Liver (tissue), 9 donors: ENCODE results near the gene NKD2. TPM values are rescaled to one million over a fixed set of nuclear protein-coding genes. Genes with fewer than 3 reads are reported as not detected.

Experiments used
- DNase-seq: peaks from one replicate; pipeline ENCODE4 v3.0.0-alpha.2; 2017; ENCODE audit warnings: low spot score
- H3K27ac ChIP-seq, 2 donors: one replicate each; pipeline ENCODE4 v1.7.0; 2013; ENCODE audit warnings: inconsistent platforms in 2 of 2, low read length in 2 of 2, control low read depth in 1 of 2, low read depth in 1 of 2, mild to moderate bottlenecking in 1 of 2
- H3K27me3 ChIP-seq, 4 donors: one replicate each; pipeline versions ENCODE4 v1.6.1 to v1.7.0; 2013; ENCODE audit warnings: low read length in 3 of 4, inconsistent platforms in 1 of 4, mild to moderate bottlenecking in 1 of 4, moderate library complexity in 1 of 4; ENCODE audit not compliant: control insufficient read depth in 4 of 4, insufficient read depth in 4 of 4
- H3K36me3 ChIP-seq, 4 donors: one replicate each; pipeline versions ENCODE4 v1.6.1 to v1.7.0; 2013; ENCODE audit warnings: low read length in 3 of 4, mild to moderate bottlenecking in 3 of 4, low read depth in 1 of 4, moderate library complexity in 1 of 4; ENCODE audit not compliant: control insufficient read depth in 4 of 4, insufficient read depth in 3 of 4
- H3K4me1 ChIP-seq, 4 donors: one replicate each; pipeline versions ENCODE4 v1.6.1 to v1.7.0; 2013; ENCODE audit warnings: low read length in 3 of 4, mild to moderate bottlenecking in 3 of 4, moderate library complexity in 1 of 4; ENCODE audit not compliant: control insufficient read depth in 4 of 4, insufficient read depth in 4 of 4
- H3K4me3 ChIP-seq, 3 donors: one replicate each; pipeline versions ENCODE4 v1.6.1 to v1.7.0; 2013; ENCODE audit warnings: low read length in 3 of 3, control low read depth in 1 of 3, low read depth in 1 of 3, mild to moderate bottlenecking in 1 of 3
- H3K9ac ChIP-seq, 2 donors: one replicate each; pipeline ENCODE4 v1.7.0; 2013; ENCODE audit warnings: low read length in 2 of 2, mild to moderate bottlenecking in 2 of 2, moderate library complexity in 2 of 2, control low read depth in 1 of 2, low read depth in 1 of 2
- H3K9me3 ChIP-seq, 4 donors: one replicate each; pipeline versions ENCODE4 v1.6.1 to v1.7.0; 2013; ENCODE audit warnings: low read length in 3 of 4; ENCODE audit not compliant: control insufficient read depth in 4 of 4
- ATF3 ChIP-seq: IDR thresholded peaks from 2 replicates; pipeline ENCODE4 v1.6.1; 2016; ENCODE audit warnings: antibody characterized with exemption
- CTCF ChIP-seq: fragments of 150-350 bp; IDR thresholded peaks from 2 replicates; pipeline ENCODE4 v1.5.1; 2017; ENCODE audit warnings: improper control_type of control experiment, low read depth, low read length; ENCODE audit not compliant: missing input control
- EGR1 ChIP-seq, 2 donors: IDR thresholded peaks; 2 replicates each; pipeline ENCODE4 v1.6.1; 2016 to 2018; ENCODE audit warnings: antibody characterized with exemption in 2 of 2, low read depth in 2 of 2
- FOXA1 ChIP-seq: IDR thresholded peaks from 2 replicates; pipeline ENCODE4 v1.6.1; 2016; ENCODE audit warnings: antibody characterized with exemption
- FOXA2 ChIP-seq: IDR thresholded peaks from 2 replicates; pipeline ENCODE4 v1.6.1; 2016; ENCODE audit warnings: antibody characterized with exemption
- GABPA ChIP-seq, 2 donors: IDR thresholded peaks in 1 of 2; conservative IDR thresholded peaks in 1 of 2; 2 replicates each; pipeline ENCODE4 v1.6.1; 2016; ENCODE audit warnings: antibody characterized with exemption in 2 of 2, mild to moderate bottlenecking in 1 of 2, moderate library complexity in 1 of 2
- HNF4A ChIP-seq, 2 donors: conservative IDR thresholded peaks; 2 replicates each; pipeline ENCODE4 v1.6.1; 2016; ENCODE audit warnings: antibody characterized with exemption in 2 of 2, mild to moderate bottlenecking in 2 of 2
- HNF4G ChIP-seq: IDR thresholded peaks from 2 replicates; pipeline ENCODE4 v1.6.1; 2016; ENCODE audit warnings: antibody characterized with exemption
- JUND ChIP-seq, 2 donors: IDR thresholded peaks; 2 replicates each; pipeline ENCODE4 v1.6.1; 2016; ENCODE audit warnings: antibody characterized with exemption in 2 of 2
- MAX ChIP-seq: IDR thresholded peaks from 2 replicates; pipeline ENCODE4 v1.6.1; 2016; ENCODE audit warnings: antibody characterized with exemption
- NR2F2 ChIP-seq: IDR thresholded peaks from 2 replicates; pipeline ENCODE4 v1.6.1; 2016; ENCODE audit warnings: antibody characterized with exemption
- RAD21 ChIP-seq, 2 donors: IDR thresholded peaks; 2 replicates each; pipeline ENCODE4 v1.6.1; 2016; ENCODE audit warnings: antibody characterized with exemption in 2 of 2, mild to moderate bottlenecking in 2 of 2
- REST ChIP-seq: IDR thresholded peaks from 2 replicates; pipeline ENCODE4 v1.6.1; 2016; ENCODE audit warnings: antibody characterized with exemption, mild to moderate bottlenecking
- SP1 ChIP-seq: IDR thresholded peaks from 2 replicates; pipeline ENCODE4 v1.6.1; 2018; ENCODE audit warnings: antibody characterized with exemption, mild to moderate bottlenecking
- TAF1 ChIP-seq: conservative IDR thresholded peaks from 2 replicates; pipeline ENCODE4 v1.6.1; 2016; ENCODE audit warnings: antibody characterized with exemption, mild to moderate bottlenecking
- YY1 ChIP-seq: IDR thresholded peaks from 2 replicates; pipeline ENCODE4 v1.6.1; 2016; ENCODE audit warnings: antibody characterized with exemption, mild to moderate bottlenecking
- ZBTB33 ChIP-seq: IDR thresholded peaks from 2 replicates; pipeline ENCODE4 v1.6.1; 2016; ENCODE audit warnings: antibody characterized with exemption
- WGBS: extraction: QIAGEN DNeasy Blood & Tissue Kit; methylation state at CpG from one replicate; pipeline ENCODE4 v1.1.7; 2013; 5-methylcytosine and 5-hydroxymethylcytosine counted together
- polyA plus RNA-seq, 2 donors: library from polyadenylated mRNA; stranded (reverse) in 1 of 2; unstranded in 1 of 2; fragments of 200-250 nt in 1 of 2; fragments of >200 nt in 1 of 2; fragmentation: Nextera tagmentation in 1 of 2; extraction: Ambion mirVana in 1 of 2; gene quantifications; one replicate each; pipeline versions ENCODE4 v1.2.1 to v1.2.3, GENCODE V29; 2013 to 2015
- total RNA-seq, 2 donors: library from RNA; depleted of rRNA; stranded (reverse); fragments of >200 nt; gene quantifications; one replicate each; pipeline ENCODE4 v1.2.3, GENCODE V29; 2014
- donor health status: healthy.
- donor health status: healthy.
- donor health status: healthy.
- donor health status: healthy.
- donor health status: healthy.

The NKD2 gene
- total and polyA plus RNA-seq, 4 donors = 0.09 to 1.3 (median 0.42) TPM

- Histone ChIP-seq H3K9me3 (no peaks in the 10 kb centered on the region), H3K9ac (no peak overlapping the region), H3K27ac (no peak overlapping the region), H3K4me3 (no peak overlapping the region), H3K4me1 (no peaks in the 10 kb centered on the region), H3K36me3 (peaks cover 32 to 65% (median 36%) of the 10 kb centered on the region in 4 donors), H3K27me3 (no peaks in the 10 kb centered on the region)
- no peak for DNase-seq
- WGBS = 92% methylated on average over 40 of the region's 40 CpGs
- TF ChIP-seq TAF1 = no peak
- TF ChIP-seq JUND (IDR thresholded peaks at IDR 0.05) = no peak
- TF ChIP-seq FOXA2 = no peak
- no peak for TF ChIP-seq NR2F2
- TF ChIP-seq GABPA (IDR thresholded peaks at IDR 0.05 in 1 of 2, conservative IDR thresholded peaks at IDR 0.05 in 1 of 2) = no peak
- TF ChIP-seq SP1 = no peak
- TF ChIP-seq EGR1 (IDR thresholded peaks at IDR 0.05; ENCODE audit: low read depth in 2 of 2) = no peak
- no peak for TF ChIP-seq FOXA1
- TF ChIP-seq ATF3 = no peak
- TF ChIP-seq RAD21 (IDR thresholded peaks at IDR 0.05) = no peak
- no peak for TF ChIP-seq ZBTB33
- TF ChIP-seq YY1 = no peak
These were observed 66.4 kb downstream of the NKD2 start for GRCh38 chr5:1074816-1075554.

- H3K27ac ChIP-seq = no peak overlapping the region
- TF ChIP-seq YY1 = no peak
- no peak for TF ChIP-seq ATF3
- no peak for TF ChIP-seq NR2F2
- TF ChIP-seq RAD21 (IDR thresholded peaks at IDR 0.05) = no peak
- no peak for TF ChIP-seq FOXA1
- TF ChIP-seq MAX = no peak
- no peak for TF ChIP-seq REST
- TF ChIP-seq TAF1 = no peak
- TF ChIP-seq SP1 = no peak
- no peak for TF ChIP-seq FOXA2
- no peak for TF ChIP-seq ZBTB33
- no peak for TF ChIP-seq HNF4G
- no peak for TF ChIP-seq EGR1 (IDR thresholded peaks at IDR 0.05; ENCODE audit: low read depth in 2 of 2)
- TF ChIP-seq GABPA (IDR thresholded peaks at IDR 0.05 in 1 of 2, conservative IDR thresholded peaks at IDR 0.05 in 1 of 2) = no peak
- no peak for TF ChIP-seq CTCF
- TF ChIP-seq JUND (IDR thresholded peaks at IDR 0.05) = no peak
- no peak for TF ChIP-seq HNF4A (conservative IDR thresholded peaks at IDR 0.05)
- H3K4me3 ChIP-seq = no peak overlapping the region
- no peak overlapping the region for H3K9ac ChIP-seq
- H3K36me3 ChIP-seq = peaks cover 35 to 67% (median 38%) of the 10 kb centered on the region in 4 donors
- DNase-seq = no peak
- H3K4me1 ChIP-seq = no peaks in the 10 kb centered on the region
- WGBS = 86% methylated on average over 10 of the region's 10 CpGs
- H3K27me3 ChIP-seq = no peaks in the 10 kb centered on the region
- no peaks in the 10 kb centered on the region for H3K9me3 ChIP-seq
These were observed 66.9 kb downstream of the NKD2 start for GRCh38 chr5:1075555-1075881.
